GM12892 (cell line): Measurements from ENCODE around the gene NCOR2.
"Not testable (repeated sequence)": the region's sequence is repeated elsewhere in the genome, so short reads cannot be mapped to it uniquely, and the experiment has no call there.

Experiments
- DNase-seq: peaks from one replicate; pipeline ENCODE4 v3.0.0; 2011; ENCODE audit not compliant: insufficient read length
- FAIRE-seq: peaks from 2 replicates; lab custom pipeline; 2011; peaks lifted over from hg19 to GRCh38; lab: Jason Lieb, UNC
- POLR2A ChIP-seq: IDR thresholded peaks from 2 replicates; pipeline ENCODE4 v1.6.1; 2011; ENCODE audit warnings: low read depth, low read length, control low read depth
- POLR2AphosphoS5 ChIP-seq: IDR thresholded peaks from 2 replicates; pipeline ENCODE4 v1.6.1; 2011; ENCODE audit warnings: low read depth, low read length, control low read depth
- TAF1 ChIP-seq: IDR thresholded peaks from 2 replicates; pipeline ENCODE4 v1.6.1; 2011; ENCODE audit warnings: low read depth, mild to moderate bottlenecking, control low read depth, low read length, borderline replicate concordance

The NCOR2 gene

DNA sequence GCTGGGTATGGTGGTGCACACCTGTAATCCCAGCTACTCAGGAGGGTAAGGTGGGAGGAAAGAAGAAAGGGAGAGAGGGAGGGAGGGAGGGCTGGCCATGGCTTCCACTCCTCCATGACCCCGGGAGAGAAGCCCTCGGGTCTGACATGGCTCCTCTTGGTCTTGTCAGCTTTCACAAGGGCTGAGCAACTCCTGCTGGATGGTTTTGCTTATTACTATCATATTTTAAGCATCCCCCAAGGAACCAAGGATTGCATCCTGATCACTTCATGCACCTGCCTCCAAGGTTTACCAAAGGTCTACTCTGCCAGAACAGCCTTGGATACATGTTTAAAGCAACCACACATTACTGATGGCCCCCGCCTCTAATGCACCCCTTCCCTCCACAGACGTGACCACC lies 28.0 kb upstream of the NCOR2 start:
- TF ChIP-seq TAF1 = no peak
- no peak for TF ChIP-seq POLR2A
- TF ChIP-seq POLR2AphosphoS5 = no peak
- no peak for DNase-seq
- FAIRE-seq = no peak

DNA sequence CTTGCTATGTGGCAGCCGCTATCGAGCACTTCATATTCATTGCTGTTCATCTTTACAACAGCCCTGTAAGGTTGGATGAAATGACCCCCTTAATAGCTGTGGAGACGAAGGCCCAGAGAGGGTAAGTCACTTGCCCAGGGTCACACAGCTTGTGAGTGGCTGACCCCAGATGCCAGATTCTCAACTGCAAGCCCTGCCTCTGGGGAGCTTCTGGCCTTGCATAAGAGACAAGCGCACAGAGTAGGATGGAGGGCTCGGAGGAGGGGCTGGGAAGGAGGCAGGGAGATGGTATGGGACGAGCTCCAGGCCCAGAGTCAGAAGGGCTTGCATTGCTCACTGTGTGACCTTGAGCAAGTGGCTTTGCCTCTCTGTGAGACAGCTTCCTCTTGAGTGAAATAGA lies 27.4 kb upstream of the NCOR2 start:
- TF ChIP-seq POLR2AphosphoS5 (no peak), POLR2A (no peak), TAF1 (no peak)
- DNase-seq (no peak), FAIRE-seq (no peak)

DNA sequence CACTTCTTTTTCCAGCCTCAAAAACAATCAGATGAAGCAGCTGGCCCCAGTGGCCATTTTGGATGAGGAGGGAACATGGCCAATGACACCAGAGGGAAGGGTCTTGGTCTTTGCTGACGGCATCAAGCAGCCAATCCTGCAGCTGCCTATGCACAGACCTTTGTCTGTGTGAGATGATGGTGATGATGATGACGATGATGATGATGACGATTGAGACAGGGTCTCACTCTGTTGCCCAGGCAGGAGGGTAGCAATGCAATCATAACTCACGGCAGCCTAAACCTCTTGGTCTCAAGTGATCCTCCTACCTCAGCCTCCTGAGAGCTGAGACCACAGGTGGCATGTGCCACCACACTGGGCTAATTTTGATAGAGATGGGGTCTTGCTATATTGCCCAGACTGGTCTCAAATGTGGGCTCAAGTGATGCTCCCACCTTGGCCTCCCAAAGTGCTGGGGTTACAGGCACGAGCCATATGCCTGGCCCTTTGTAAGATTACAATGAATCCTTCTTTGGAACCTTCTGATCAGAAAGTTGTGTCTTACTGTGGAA lies 26.5 kb upstream of the NCOR2 start:
- no peak for DNase-seq
- TF ChIP-seq POLR2AphosphoS5 (no peak), TAF1 (no peak), POLR2A (no peak)
- FAIRE-seq = no peak

DNA sequence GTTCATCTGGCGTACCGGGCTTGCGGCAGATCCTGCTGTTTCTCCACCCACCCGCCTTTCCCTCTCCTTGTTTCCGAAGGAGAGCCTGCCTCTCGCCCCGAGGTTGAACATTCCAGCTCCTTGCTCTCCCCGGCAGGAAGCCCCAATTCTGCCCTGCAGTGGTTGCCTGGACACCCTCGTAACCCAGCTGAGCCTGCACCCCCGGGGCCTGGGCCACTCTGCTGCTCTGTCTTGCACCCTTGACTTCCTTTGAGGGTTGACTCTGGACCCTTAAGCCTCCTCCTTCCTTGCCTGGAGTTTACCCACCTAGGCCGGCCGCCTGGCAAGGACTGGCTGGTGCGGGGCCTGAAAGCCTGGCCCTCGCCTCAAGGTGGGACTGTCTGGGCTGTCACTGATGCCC lies 25.8 kb upstream of the NCOR2 start:
- DNase-seq (no peak), FAIRE-seq (no peak)
- TF ChIP-seq POLR2AphosphoS5 = no peak
- no peak for TF ChIP-seq TAF1
- no peak for TF ChIP-seq POLR2A

DNA sequence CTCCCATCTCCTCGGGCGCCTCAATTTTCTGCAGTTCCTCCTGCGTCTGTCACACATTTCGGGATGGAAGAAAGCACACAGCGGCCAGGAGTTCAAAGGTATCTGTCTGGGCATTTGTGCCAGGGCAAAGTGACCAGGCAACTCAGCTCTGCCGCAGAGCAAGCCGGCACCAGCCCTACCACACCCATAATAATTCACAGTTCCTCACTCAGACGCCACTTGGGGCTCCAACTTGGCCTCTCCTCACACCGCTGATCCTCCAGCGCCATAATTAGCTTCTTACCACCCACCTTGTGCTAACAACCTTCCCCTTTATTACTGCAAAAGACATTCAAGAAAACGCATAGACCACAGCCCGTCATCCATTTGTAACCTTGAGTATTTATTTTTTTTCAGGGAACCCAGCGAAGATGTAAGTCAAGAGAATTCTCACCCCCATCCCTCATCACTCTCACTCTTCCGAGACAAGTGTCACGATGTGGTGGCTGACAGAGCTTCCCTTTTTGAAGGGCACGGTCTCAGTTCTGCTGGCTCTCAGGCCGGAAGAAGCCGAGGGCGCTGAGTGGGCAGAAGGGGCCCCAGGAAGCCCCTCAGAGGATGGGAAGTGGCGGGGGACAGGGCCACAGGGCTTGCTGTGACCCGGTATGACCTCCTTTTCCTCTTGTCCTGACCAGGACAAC lies 25.2 kb upstream of the NCOR2 start:
- DNase-seq (no peak), FAIRE-seq (no peak)
- TF ChIP-seq POLR2A (no peak), TAF1 (no peak), POLR2AphosphoS5 (no peak)

DNA sequence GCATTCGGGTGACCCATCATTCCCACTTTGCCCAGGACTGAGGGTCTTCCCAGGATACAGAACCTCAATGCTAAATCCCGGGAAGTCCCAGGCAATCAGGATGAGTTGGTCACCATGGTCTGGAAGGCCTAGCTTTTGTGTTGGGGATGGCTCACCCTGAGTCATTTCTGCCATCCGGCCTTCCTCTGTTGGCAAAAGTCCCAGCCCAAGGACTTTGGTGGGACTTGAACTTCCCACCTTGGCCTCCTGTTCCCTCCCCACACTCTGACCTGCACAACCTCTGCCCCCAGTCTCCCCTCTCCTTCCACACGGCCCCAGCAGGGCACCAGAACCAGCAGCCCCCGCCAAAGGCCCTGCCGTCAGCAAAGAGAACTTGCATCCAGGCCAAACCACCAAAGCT lies 24.6 kb upstream of the NCOR2 start:
- TF ChIP-seq POLR2A (no peak), POLR2AphosphoS5 (no peak), TAF1 (no peak)
- DNase-seq (no peak), FAIRE-seq (no peak)

DNA sequence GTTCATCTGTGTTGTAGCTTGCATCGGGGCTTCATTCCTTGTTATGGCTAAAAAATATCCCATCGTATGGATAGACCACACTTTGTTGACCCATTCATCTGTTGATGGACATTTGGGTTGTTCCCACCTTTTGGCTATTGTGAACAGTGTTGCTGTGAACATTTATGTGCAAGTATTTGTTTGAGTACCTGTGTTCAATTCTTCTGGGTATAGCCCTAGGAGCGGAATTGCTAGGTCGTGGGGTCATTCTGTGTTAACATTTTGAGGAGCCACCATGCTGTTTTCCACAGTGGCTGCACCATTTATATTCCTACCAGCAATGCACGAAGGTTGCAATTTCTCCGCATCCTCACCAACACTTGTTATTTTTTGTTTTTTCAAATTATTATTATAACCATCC lies 23.0 kb upstream of the NCOR2 start:
- FAIRE-seq = no peak
- TF ChIP-seq POLR2A (no peak), POLR2AphosphoS5 (no peak), TAF1 (no peak)
- DNase-seq = no peak

- no peak for TF ChIP-seq POLR2AphosphoS5
- TF ChIP-seq TAF1 = no peak
- TF ChIP-seq POLR2A = no peak
- FAIRE-seq (no peak), DNase-seq (no peak)
Observed at GRCh38 chr12:124588751-124589267, 21.4 kb upstream of the NCOR2 start.

DNA sequence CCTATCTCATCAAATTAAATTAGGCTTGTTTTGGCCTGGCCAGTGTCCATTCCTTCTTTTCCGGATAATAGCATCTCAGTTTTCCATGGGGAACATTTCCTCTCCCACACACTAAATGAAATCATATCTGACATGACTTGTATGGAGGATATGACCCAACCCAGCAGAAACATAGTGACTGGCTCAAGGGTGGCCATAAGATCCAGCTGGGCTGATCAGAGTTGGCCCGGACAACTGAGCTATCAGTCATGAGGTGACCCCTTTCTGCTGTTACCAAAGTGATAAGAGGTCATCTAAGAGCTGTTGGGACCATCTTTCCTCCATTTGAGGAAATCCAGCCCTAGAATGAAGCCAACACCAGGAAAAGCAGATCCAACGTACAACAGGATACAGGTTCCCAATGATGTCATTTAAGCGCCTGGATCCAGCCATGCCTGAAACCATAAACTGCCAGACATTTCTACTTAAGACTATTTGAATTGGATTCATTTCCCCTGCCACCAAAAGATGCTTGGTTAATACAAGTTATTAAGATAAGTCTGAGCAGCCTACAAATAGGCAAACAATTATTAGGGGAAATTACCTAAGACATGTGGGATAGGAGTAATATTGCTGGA lies 20.7 kb upstream of the NCOR2 start:
- DNase-seq (no peak), FAIRE-seq (no peak)
- TF ChIP-seq TAF1 = no peak

DNA sequence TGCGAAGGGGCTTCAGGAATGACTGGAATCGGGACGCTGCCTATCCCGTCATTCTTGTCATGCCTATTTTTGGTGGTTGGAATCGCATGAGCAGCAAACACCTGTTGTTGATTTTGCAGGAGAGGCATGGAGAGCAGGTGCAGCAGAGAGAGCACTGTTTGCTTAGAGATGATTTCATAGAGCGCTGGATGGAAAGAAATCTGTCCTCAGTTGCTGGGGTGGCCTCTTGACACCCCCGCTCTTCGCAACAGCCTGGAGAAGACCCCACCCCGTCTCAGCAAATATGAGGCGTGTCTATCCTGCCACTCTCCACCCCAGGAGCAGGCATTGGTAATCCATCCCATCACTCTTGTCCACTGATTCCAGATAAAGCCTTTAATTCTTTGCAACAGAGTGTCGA lies 19.3 kb upstream of the NCOR2 start:
- FAIRE-seq (no peak), DNase-seq (no peak)
- TF ChIP-seq POLR2AphosphoS5 (no peak), TAF1 (no peak), POLR2A (no peak)

GRCh38 chr12:124584494-124584893 lies 17.1 kb upstream of the NCOR2 start:
- not testable (repeated sequence) for FAIRE-seq, DNase-seq

DNA sequence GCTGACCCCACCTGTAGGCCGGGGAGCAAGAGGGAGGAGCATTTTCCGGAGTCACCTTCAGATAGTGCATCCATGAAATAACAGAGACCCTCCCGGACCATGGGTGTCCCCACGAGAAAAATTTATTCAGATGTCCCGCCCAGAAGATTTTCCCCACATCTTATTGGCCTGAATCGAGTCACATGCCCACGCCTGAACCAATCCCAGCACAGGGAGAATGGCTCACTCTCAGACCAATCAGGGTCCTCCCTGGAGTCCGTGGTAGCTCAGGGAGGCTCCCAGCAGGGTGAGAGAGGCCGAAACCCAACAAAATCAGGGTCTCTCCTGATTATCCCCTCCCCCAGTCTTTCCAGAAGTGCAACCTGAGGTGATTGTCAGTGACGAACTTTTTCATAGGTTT lies 16.4 kb upstream of the NCOR2 start:
- no peak for TF ChIP-seq POLR2A
- no peak for TF ChIP-seq TAF1
- TF ChIP-seq POLR2AphosphoS5 = no peak
- FAIRE-seq (no peak), DNase-seq (no peak)

DNA sequence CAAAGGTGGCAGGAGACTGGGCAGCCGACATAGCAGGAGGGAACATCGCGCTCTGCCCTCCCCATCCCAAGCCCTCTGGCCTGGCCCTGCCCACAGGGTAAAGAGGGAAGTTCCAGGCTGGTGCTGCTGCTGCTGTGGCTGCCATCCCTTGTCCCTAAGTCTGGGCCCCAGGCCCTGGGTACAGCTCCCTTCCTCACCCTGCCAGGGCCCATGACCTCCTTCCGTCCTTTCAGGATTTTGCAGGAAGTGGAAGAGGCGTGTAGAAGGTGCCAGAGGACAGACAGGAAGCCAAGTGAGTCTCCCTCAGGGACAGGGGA lies 14.7 kb upstream of the NCOR2 start:
- no peak for TF ChIP-seq POLR2AphosphoS5
- no peak for TF ChIP-seq POLR2A
- TF ChIP-seq TAF1 = no peak
- no peak for FAIRE-seq
- DNase-seq = no peak
